GM19395 (cell line): Measurements from ENCODE around the gene IQCF2.
"Not testable (repeated sequence)": the region's sequence is repeated elsewhere in the genome, so short reads cannot be mapped to it uniquely, and the experiment has no call there.

Experiments used
- ATAC-seq: cut with Tn5 transposase; IDR thresholded peaks from one replicate; pipeline ENCODE4 v1.9.1; 2021; ENCODE audit warnings: mild to moderate bottlenecking, moderate library complexity; ENCODE audit not compliant: unreplicated experiment

The IQCF2 gene

DNA sequence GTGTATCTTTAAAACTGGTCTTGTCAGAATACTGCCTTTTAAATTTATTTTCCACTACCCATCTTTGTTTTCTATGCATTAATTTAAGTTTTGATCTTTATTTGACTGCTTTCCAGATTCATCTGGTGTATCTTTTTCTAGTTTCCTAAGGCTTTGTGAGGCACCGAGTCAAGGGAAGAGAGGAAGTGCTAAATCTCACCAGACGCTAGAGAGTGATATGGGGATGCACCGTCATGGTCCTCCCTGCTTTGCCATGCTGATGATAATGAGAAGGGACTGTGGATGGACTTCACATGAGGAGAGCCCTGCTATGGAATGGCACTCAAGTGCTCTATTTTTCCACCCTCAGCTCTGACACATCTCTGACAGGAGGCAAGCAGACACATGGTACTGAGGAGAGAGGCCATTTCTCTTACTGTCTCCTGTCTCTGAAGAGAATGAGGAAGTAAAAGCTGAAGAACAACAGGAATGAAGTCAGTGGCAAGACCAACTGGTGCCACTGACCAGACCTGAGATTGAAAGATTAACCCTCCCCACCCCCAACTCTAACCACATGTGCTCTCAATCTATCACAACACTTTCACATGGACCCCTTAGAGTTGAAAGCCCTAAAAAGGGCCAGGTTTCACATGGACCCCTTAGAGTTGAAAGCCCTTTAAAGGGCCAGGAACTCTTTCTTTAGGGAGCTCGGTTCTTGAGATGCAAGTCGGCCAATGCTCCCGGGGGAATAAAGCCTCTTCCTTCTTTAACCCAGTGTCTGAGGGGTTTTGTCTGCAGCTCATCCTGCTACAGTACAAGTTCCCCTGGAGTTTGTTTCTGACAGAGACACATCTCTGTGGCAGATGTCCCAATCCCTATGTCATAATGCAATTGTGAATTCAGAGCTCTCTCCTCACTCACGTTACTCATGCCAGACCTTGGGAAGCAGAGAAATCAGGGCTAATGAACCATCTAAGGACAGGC, at the start of gene IQCF2:
Gene IQCF2, plus strand, starts transcription at position 913 of the 963 bp plus-strand sequence. CDS start 52 bp downstream, outside the sequence.
- ATAC-seq: no peak

DNA sequence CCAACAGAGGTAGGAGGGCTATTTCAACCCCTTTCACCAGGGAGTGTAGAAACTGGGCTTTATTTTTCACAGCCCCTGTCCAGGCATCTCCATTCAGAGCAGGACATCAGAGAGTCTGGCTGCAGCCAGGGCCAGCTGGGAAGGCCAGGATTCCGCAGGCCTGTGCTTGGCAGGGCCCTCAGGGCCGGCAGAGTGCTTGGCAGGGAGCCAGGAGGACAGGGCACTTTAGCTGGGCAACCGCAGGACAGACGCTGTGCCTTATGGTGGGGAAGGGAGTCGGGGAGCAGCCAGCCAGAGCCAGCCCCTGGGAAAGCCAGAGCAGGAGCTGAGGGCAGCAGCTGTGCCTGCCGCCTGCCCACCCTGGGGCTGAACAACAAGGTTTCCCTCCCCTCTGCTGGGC, 47.9 kb upstream of the IQCF2 start:
- ATAC-seq: no peak

DNA sequence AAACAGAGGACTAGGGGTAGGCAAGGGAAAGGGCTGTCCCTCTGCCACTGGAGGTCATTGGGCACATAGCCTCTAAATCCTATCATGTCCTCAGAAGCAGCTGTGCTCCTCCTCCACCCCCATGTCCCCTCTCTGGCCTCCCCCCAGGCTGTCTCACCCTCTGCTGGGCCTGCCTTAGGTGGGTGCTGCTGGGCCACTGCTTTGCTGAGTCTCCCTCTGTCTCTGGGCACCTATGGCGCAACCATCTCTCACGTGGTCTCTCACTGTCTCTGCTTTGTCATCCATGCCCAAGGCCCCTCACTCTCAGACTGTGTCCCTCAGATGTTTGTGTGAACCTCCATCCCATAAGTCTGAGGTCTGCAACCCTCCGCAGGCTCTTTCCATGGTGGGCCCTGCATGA, 47.4 kb upstream of the IQCF2 start:
- no peak for ATAC-seq

DNA sequence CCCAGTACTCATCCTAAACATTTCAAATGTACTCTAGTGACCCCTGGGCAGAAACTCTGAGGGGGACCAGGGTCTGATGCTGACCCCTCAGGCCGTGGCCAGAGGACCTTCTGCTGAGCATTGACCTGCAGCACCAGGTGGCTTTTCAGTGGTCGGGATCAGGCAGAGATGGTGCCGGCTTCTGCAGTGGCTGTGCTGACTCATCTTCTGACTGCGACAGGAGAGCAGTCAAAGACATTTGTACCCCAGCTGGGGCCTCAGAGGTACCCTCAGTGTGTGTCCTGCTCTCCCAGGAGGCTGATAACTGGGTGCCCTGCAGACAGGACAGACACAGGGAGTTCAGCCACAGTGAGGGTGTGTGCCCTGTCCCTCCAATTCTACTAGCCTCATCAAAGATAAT, 45.8 kb upstream of the IQCF2 start:
- ATAC-seq: no peak

DNA sequence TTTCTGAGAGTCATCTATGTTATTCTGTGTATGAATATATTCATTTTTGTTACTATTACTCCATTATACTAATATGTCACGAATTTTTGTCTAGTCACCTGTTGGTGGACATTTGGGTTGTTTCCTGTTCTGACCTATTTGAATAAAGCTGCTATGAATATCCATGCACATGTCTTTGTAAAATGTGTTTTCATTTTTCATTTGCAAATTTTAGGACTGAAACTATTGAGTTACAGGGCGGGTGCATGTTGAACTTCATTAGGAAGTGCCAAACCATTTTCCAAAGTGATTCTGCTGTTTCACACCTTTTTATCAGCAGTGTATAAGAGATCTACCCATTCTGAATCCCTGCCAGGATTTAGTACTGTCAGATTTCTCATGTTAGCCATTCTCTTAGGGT, 44.7 kb upstream of the IQCF2 start:
- ATAC-seq: no peak

DNA sequence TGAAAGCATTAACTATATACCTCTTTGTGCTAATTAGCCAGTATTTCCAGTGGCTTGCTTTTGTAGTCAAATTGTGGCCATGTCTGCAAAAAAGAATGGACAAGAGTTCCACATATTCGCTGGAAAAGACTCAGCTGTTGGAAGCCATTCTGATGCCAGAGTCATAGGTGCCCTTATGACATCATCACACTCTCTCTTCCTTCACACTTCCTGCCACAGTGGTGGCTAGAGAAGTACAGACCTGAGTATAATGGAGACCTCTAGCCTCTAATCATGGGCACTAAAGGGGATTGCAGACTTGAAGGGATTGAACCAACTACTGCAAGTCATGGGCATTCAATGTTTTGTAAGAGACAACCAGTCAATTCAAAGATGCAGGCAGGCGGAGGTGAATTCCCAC, 44.0 kb upstream of the IQCF2 start:
- ATAC-seq: no peak

DNA sequence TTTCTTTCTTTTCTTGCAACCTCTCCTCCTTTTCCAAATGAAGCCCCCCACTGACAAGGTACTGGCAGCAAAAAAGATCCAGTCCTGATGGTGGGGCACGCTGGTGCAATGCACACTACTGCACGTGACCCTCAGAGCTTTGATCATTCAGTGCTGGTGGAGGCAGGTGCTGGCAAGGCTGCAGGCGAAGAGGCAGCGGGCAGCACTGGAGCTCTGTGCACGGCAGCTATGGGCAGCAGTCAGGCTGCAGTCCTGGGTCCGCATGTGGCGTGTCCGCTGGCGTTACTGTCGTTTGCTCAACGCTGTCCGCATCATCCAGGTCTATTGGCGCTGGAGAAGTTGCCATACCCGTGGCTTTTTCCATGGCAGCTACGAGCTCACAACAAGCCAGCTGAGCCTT, 42.3 kb upstream of the IQCF2 start:
- ATAC-seq: no peak

DNA sequence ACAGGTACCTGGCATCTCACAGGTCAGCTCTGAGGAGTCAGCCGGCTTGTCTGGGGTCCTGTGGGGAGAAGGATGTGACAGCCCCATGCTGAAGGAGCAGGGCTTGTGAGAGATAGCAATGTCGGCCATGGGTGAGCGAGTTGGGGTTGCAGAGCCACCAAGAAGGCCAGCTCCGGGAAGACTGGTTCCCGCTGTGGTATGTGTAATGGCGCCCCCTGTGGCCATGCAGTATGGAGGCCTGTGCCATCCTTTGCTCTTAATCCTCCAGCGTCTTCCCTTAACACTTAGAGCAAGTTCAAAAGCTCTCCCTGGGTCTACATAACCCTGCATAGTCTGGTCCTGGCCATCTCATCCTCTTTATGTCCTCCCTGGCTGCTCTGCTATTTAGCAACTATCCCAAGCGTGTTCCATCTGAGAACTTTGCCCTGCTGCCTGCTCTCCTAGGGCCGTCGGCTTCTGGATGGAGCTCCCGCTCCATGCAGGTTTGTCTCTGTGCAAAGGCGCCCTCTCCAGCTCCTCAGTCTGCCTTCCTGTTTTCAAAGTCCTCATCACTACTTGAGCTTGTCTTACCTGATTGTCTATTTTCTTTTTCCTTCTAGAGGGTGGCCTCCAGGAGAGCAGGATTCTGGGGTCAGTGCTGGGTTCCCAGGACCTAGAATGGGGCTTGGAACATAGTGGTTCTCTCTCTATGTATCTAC, 41.6 kb upstream of the IQCF2 start:
- no peak for ATAC-seq

DNA sequence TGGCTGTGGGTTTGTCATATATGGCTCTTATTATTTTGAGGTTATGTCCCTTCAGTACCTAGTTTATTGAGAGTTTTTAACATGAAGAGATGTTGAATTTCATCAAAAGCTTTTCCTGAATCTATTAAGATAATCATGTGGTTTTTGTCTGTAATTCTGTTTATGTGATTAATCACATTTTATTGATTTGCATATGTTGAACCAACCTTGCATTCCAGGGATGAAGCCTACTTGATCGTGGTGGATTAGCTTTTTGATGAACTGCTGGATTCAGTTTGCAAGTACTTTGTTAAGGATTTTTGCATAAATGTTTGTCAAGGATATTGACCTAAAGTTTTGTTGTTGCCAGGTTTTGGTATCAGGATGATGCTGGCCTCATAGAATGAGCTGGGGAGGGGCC, 33.1 kb upstream of the IQCF2 start:
- ATAC-seq: no peak

DNA sequence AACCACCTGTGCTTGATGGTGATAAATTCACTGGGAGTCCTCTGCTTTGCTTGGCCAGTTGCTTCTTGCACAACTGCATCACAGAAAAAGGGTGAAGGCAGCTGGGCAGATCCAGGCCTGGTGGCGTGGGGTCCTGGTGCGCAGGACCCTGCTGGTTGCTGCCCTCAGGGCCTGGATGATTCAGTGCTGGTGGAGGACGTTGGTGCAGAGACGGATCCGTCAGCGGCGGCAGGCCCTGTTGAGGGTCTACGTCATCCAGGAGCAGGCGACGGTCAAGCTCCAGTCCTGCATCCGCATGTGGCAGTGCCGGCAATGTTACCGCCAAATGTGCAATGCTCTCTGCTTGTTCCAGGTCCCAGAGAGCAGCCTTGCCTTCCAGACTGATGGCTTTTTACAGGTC, 31.1 kb upstream of the IQCF2 start:
- no peak for ATAC-seq

DNA sequence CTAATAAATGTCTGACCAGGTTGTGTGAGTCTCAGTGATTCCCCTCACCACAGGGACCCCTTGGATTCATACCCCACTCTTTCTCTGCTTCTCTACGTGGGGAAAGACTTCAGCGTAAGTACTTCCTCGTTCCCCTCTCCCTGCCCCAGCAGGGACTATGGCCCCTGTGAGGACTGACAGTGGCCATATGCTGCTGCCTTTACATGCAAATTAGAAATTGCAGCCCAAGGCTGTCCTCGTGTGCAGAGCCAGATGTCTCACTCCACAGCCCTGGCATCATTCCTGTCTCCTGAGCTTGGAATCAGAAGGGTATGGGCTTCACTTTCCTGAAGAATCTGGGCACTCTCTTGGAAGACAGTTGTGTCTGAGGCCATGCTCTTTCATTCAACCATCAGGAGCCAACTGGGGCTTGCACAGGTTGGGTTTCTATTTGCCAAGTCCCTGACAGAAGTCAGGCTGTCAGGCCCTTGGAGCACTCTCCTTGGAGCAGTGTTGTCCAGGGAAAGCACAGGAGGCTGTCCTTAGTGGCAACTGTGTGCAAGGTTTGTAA, 30.5 kb upstream of the IQCF2 start:
- no peak for ATAC-seq

DNA sequence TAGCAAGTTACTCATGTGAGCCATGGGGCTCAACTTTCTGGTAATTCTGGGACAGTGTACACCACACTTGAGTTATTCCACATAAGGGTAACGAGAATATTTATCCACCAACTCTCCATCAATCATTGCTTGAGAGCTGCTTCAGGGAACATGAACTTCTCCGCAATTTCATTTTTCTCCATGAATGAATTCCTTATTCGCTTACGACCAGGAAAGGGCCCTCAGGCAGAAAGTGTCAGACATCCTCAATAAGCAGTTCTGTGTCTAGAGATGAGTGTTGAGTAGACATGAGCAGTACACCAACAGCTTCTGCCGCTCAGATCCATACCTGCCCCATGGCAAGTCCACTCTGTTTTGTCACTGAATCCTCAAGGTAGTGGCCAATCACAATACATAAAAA, 24.8 kb upstream of the IQCF2 start:
- no peak for ATAC-seq

DNA sequence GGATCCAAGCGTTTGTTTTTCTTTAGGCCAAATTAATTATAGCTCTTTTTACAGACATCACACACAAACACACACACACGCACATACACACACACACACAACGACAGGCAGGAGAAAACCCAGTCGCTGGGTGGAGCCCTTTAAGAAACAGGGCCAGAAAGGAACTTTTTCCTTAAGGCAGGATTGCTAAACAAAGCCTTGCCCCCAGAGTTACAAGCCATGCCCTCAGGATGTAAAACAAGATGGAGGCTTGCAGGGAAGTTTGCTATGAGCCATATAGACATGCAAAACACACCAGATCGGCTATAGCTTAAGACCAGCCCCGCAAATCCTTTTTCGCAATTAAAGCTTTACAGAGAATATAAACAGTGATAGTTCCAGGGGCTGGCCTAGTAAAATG, 16.3 kb upstream of the IQCF2 start:
- ATAC-seq: no peak

DNA sequence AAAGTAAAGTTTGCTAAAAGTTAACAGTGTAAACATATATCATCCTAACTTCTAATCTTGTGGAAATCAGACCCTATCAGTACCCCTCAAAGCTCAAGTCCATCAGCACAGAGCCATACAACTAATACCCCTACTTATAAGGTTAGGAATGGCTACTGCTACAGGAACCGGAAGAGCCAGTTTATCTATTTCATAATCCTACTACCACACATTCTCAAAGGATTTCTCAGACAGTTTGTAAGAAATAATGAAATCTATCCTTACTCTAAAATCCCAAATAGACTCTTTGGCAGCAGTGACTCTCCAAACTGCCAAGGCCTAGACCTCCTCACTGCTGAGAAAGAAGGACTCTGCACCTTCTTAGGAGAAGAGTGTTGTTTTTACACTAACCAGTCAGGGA, 6.0 kb upstream of the IQCF2 start:
- ATAC-seq: not testable (repeated sequence)

DNA sequence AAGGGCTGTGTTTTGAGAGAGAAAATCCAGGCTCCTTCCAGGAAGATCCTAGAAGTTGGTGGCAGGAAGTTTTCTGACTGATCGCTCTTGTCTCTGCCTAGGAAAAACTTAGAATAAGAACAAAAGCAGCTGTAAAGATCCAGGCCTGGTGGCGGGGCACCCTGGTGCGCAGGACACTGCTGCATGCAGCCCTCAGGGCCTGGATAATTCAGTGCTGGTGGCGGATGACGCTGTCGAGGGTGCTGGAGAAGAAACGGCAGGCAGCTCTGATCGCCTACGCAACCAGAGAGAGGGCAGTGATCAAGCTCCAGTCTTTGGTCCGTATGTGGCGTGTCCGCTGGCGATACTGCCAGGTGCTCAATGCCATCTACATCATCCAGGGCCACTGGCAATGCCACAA, 1.5 kb downstream of the IQCF2 start:
- no peak for ATAC-seq

DNA sequence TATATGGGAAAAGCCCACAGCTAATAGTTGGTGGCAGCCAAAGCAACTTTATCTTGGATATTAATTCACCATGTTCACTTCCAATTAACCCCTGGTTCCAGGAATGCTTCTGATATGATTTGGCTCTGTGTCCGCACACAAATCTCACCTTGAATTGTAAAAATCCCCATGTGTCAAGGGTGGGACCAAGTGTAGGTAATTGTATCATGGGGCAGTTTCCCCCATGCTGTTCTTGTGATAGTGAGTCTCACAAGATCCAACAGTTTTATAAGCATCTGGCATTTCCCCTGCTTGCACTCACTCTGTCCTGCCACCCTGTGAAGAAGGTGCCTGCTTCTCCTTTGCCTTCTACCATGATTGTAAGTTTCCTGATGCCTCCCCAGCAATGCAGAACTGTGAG, 7.5 kb downstream of the IQCF2 start:
- not testable (repeated sequence) for ATAC-seq

DNA sequence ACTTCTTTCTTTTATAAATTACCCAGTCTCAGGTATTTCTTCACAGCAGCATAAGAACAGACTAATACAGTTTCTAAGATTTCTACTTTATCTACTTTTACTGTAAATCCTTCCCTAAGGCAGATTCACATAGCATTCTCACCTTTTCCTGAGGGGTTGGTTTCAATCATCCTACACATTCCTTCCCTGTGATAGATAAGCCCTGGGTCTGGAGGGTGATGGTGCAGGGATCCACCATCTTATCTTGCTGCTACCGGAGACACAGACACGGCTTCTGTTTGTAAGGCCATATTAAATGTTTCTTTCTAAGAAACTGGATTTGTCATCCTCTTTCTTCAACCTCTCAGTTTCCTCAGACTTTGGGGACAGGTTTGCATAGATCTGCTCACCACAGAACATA, 7.9 kb downstream of the IQCF2 start:
- no peak for ATAC-seq

DNA sequence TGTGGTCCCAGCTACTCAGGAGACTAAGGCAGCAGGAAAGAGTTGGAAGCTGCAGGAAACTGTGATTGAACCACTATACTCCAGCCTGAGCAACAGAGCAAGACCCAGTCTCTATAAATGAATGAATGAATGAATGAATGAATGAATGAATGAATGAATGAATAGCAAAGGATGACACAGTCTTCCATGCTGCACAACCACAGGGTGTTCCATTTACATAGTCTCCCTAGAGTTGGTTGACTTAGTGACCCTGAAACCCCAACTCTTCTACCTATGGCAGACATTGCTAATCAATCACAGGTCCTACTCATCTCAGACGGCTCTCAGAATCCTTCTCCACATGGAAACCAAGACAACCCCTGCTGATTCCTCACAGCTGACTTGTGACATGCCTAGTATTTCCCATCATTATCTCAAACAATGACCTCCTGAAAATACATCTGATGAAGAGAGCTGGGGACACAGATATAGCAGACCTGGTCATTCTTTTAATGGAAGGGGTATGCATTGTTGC, 11.9 kb downstream of the IQCF2 start:
- ATAC-seq: no peak

DNA sequence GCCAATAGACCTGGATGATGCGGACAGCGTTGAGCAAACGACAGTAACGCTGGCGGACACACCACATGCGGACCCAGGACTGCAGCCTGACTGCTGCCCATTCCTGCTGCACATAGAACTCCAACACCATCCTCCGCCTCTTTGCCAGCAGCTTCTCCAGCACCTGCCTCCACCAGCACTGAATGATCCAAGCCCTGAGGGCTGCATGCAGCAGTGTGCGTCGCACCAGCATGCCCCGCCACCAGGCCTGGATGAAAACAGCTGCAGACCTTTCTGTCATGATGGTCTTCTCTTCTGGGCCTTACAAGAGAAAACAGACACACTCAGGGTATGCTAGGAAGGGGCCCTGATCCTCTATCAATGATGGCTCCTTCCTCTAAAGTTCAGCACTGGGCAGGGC, 12.5 kb downstream of the IQCF2 start:
- no peak for ATAC-seq

DNA sequence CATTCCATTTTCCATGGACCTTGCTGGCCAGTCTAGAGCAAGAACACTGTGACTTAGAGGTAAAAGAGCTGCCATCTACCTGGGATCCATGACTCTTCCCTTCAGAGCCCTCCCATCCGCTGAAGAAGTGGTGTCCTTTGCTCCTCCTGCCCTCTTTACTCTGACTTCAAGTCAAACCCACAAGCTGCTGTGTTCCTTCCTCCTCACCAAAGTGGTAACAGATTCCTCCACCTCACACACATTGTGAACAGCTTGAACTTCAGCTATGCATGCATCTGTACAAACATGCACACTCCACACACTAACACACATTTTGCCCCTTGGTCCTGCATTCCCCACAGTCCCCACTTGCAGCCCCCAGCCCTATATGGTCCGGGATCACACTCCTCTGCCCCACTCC, 13.0 kb downstream of the IQCF2 start:
- no peak for ATAC-seq

DNA sequence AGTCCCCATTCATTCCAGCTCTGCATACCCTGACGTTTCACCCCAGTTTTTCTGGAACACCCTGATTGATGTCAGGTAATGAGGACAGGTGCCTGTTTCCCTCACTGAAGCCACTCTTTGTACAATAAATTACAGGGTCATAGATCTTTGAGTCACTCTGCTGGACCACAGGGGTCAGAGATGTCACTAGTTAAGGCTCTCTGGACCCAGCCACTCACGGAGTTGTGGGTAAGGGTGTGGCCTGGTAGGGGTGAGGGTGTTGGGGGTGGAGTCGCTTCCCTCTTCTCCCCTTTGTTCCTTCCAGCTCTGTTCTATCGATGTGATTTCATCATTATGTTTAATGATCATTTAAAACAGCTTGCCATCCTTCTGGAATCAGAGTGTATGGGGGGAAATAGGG, 13.5 kb downstream of the IQCF2 start:
- ATAC-seq: no peak

DNA sequence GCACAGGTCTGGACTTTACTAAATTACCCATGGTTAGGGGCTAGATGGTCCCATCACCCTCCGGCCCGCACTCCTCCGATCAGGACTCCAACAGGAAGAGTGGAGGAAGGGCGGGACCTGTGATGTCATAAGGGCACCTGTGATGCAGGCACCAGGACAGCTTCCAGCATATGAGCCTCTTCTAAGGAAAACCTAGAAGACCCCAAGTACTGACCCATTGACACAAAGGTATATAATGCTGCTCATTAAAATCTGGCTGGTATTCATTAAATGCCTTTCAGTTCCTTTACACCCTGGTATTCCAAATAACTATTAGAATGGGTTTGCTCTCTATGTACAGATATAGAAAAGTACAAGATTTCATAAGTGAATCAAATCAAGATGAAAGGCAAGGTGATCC, 14.1 kb downstream of the IQCF2 start, which contains the start of gene IQCF5:
Gene IQCF5, minus strand, starts transcription at position 101 of the 400 bp plus-strand sequence. Its CDS starts 70 bp downstream, at position 31.
- ATAC-seq: no peak
